ENCODE measurements around the gene GMCL1. TPM values are rescaled to one million over a fixed set of nuclear protein-coding genes. Genes with fewer than 3 reads are reported as not detected.
"Not testable (repeated sequence)": the region's sequence is repeated elsewhere in the genome, so short reads cannot be mapped to it uniquely, and the experiment has no call there.

GMCL1 gene
- total RNA-seq, 1 donor from 2014 or later, result 9.5 TPM

DNA sequence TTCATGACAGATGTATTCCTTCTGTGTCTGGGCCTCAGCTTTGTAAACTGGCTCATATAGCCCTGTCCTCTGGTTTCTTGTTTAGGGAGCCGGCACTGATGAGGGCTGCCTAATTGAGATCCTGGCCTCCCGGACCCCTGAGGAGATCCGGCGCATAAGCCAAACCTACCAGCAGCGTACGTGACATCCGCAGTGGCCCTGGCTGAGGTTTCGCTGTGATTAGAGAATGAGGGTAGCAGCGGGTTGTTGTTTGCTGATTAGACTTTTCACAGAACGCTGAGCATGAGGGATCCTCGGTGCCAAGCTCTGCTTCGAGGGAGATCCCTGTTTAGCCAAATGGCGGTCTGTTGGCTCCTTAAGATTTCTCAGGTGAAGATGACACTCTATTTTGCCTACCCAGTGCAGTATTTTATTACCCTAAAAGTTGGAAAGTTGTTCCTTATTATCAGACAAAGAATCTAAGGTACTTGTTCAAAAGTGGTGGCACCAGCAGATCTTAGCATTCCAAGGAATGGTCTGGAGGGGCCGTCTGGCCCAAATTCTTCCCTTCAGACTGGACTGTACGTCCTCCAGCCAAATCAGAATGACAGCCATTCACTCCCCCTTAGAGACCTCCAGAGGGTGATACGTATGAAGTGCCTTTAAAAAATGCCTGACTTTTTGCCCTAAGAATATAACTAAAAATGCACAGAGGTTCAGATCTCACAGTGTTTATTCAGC, 21.5 kb upstream of the GMCL1 start:
- ATAC-seq, result no peak

DNA sequence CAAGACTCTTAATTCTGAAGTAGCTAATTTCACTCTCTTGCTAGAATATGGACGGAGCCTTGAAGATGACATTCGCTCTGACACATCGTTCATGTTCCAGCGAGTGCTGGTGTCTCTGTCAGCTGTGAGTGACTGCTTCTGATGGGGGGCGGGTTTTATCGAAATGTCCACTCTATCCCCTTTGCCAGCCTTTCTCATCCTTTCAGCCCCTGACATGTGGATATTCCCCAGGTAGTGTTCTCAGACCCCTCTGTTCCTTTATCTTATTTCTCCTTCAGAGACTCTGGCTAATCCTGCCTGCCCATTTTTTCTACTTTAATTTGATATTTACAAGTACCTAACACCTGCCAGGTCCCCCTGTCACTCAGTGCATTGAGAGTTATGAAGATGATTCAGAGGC, 18.9 kb upstream of the GMCL1 start:
- ATAC-seq, result no peak

DNA sequence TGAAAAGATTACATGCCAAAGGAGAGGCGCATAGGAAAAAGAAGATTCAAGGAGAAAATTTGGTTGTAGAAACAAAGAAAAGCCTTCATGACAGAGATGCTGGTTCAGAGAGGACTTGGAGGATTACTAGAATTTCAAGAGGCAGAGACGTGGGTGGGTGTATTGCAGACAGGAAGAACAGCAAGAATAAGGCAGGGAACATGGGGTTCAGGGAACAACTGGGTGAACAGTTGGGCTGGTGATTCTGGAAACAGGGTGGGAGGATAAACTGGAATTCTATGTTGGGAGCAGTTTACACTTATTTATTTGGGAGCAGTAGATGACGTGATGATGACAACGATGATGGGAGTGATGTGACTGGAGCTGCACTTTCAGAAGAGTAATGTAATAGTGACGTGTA, 18.4 kb upstream of the GMCL1 start:
- no peak for ATAC-seq

DNA sequence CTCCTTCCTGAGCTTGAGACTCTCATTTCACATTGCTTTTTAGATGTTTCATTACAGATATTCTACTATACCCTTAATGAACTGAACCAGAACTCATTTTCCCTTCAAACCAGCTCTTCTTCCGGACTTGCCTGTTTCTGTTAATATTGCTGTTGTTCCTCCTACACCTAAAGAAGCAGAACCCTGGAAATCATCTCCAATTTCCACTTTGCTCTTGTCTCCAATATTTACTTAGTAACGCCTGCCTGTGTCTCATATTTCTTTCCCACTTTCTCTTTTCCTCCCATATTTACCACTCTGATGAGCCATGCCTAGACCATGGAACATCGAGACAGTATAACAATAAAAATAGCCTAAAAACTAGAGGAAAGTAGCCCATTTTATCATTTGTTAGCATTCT, 17.9 kb upstream of the GMCL1 start:
- no peak for ATAC-seq

DNA sequence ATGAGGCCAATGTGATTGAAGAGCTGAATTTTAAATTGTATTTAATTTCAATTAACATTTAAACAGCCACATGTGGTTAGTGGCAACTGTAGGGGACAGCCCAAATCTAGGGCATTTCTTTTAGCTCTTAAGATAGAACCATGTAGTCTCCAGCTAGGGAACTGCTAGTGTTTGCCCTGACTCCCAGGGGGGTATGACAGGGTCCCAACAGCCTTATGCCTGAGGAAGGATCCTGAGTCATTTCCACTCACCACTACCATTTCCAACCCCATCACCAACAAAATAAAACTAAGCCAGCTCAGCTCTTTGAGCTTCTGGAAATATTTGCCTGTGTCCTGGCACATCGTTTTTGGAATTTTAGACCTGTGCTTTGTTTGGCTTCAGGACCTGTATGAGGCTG, 13.7 kb upstream of the GMCL1 start:
- no peak for ATAC-seq

DNA sequence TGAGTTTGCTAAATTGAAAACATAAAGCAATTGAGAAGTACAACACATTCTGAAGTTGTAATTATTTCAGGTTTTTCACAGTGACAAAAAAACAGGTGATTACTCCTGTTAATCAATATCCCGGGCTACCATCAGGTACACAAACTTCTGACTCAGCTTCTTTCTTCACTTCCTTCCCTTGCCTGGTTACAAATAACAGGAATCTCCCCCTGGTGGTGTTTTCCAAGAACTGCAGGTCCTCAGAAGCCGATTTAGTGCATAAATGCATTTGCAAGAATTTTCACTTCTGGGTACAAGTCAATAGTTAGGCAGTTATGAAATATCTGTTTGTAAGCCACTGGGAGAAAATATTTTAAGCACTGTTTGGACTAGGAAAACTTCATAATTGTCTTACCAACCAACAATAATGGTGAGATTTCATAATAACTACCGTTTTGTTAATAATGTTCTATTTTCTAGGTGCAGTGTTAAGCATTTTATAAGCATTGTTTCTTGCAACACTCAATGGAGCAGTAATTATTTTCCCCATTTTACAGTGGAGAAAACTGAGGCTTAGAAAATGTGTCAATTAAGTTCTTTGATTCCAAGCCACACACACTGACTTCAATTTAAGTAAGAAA, 12.4 kb upstream of the GMCL1 start:
- ATAC-seq, result peak; percentile 82

DNA sequence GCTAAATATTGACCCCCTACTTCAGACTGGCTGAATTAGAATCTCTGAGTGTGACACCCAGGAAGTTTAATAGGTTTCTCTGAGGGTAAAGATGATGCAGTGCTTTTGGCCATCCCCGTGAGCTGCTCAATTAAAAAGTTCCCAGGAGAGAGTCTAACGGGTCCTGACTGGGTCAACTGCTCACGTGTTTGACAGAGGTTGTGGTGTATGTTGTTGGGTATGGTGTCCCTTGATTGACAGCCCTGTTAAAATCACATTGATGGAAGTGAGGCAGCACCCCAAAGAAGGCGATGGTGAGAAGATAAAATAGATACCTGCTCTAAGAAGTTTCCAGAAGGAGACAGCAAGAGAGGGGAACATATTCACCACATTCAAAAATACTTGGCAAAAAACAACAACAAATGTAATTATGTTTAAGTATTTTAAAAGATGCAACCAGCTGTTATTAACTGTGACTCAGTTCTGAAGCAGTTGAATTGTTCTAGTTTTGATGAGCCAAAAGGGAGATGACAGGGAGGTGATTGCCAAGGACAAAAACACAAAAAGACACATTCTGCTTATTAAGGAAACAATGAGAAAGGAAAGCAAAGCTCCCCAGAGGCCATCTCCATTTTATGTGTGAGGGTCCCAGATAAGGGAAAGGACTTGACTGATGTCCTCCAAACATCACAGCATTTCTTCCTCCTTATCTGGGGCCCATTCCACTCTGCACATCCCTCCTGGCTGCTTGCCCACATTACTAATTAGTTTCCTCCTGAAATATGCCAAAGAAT, 11.5 kb upstream of the GMCL1 start:
- no peak for ATAC-seq

DNA sequence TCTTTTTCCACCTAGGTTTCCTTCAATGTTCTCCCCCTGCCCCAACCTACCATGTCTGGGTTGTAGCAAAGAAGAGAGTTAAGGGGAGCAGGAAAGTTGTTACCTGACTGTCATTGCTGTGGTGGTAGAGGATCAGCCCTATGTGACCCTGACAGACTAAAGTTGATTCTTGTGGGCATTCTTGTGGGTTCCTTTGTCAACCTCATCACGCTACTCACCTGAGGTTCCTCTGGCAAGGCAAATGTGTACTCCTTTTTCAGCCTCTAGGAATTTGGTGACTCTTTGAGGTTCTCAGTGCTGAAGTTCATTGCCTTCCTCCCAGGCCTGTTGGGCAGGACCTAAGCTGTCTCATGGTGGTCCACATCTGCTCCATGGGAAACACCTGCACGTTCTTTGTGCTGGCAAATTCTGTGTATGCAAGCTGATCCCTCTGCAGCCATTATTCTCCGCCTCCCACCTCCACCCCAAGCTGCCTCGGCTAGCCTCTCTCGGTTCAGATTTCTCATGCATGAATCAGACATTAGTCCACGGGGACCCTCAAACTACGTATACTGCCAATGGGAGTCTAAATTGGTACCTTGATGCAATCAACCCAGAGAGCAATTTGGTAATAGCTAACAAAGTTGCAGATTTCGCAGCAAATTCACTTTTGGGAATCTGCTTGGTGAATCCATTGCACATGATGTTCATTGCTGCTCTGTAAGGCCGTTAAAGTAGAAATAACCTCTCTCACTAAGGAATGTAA, 1.5 kb upstream of the GMCL1 start:
- ATAC-seq, result no peak

DNA sequence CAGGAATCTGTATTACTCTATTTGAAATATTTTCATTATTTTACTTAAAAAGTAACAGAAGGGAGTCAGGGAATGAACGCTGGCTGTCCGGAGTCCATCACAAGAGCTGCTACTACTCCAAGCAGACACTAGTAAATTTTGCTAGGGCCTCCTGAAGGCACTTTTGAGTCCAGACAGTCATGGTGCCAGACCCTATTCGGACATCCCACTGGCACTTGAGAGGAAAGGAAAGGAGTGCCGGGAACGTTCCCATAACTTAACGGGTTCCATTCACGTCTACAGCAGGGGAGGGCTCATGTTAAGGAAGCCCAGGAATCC, 563 bp upstream of the GMCL1 start:
- no peak for ATAC-seq

DNA sequence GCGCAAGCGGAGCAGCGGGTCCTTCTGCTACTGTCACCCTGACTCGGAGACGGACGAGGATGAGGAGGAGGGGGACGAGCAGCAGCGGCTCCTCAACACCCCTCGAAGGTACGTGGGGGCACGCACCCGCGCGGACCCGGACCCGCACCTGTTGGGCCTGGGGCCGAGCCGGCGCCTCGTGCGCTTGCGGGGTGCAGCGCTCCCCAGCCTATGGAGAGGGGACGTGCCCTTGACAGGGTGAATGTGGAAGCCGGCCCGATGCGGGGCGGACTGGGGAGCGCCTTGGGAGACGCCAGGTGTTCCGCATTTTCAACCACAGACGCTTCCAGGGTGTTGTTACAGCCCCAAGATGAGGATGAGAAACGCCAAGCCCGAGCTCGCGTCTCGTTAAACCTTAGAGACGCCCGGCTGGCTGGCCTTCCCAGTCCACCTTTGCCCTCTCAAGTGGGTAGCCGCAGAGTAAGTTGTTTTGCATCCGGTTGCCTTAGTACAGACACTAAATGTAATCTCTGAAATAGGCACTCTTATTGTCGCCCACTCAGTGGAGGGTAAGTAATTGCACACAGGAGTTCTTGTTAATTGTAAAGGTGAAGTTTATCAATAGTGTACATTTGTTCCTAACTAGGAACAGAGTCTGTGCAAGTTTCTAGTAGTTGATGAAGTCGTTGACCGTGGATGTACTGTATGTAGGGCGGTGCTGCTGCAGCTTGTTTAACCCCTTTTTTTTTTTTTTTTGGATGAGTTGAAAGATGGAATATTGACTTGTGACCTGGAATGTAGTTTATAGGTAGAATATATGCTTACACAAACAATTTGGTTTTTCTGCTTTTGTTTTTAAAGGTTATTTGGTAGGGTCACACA, 815 bp downstream of the GMCL1 start:
- ATAC-seq, result peak; percentile 54

DNA sequence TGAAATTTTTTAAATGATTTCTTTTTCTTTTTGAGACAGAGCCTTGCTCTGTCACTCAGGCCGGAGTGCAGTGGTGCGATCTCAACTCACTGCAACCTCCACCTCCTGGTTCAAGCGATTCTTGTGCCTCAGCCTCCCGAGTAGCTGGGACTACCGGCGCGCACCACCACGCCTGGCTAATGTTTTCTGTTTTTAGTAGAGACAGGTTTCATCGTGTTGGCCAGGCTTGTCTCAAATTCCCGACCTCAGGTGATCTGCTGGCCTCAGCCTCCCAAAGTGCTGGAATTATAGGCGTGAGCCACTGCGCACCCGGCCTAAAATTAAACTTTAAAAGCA, 1.4 kb downstream of the GMCL1 start:
- not testable (repeated sequence) for ATAC-seq

DNA sequence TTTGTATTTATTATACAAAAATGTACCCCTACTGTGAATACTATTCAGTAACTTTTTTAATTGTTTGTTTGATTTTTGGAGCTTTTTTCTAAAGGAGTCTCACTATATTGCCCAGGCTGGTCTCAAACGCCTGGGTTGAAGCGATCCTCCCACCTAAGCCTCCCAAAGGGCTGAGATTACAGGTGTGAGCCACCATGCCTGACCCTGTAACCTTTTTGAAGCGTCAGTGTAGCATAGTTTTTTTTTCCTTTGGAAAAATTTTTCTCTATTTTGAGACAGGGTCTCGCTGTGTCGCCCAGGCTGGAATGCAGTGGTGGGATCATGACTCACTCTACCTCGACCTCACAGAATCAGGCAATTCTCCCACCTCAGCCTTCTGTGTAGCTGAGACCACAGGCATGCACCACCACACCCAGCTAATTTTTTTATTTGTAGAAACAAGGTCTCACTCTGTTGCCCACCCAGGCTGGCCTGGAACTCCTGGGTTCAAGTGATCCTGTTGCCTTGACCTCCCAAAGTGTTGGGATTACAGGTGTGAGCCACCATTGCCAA, 2.0 kb downstream of the GMCL1 start:
- no peak for ATAC-seq

DNA sequence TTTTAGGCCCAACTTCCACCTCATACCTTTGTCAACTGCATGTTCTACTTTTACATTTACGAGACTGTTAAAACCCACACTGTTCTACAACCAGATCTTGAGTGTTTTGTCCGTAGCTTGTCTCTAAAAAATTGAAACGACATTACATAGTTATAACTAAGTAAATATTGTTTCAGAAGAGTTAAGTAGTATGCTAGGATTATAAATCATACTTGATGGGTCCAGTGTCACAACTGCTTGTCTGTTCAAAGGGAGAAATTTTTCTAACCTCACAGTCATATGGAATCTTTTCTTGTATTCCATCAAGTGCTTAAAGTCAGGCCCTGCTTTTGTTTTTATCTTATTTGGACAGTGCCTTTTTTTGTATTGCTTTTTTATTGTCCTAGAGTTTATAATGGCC, 4.3 kb downstream of the GMCL1 start:
- no peak for ATAC-seq

DNA sequence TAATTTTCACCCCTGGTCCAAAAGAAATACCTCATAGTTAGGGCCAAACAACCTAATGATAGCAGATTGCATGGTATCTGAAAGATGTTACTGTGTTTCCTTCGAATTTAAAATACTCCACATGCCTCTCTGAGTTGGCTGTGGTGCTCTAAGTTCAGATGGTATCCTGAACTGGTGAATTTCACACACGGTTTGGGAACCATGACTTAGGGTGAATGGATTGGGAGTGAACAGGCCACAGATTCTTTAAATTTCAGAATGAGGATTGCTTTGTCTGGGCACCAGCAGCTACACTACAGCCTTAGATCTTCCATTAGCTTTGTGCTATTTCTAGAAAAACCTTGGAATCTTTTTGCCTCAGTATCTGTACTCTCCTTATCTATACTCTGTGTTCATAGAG, 6.2 kb downstream of the GMCL1 start:
- ATAC-seq, result no peak

DNA sequence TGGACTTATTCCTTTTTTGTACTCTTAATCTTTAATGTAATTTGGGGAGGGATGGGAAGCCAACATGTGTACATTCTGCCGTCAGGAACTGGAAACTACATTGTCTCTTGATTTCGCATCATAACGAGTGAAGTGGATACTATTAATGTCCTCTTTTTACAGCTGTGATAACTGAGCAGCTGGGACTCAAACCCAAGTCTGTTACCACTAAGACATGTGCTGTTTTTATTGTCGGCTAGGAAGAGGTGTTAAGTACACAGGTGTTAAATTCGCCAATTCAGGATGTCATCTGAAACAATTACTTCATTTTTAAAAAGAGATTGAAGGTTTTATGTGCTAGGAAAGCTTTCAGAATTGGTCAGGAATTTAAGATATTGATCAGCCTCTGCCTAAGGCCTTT, 6.9 kb downstream of the GMCL1 start:
- ATAC-seq, result no peak

DNA sequence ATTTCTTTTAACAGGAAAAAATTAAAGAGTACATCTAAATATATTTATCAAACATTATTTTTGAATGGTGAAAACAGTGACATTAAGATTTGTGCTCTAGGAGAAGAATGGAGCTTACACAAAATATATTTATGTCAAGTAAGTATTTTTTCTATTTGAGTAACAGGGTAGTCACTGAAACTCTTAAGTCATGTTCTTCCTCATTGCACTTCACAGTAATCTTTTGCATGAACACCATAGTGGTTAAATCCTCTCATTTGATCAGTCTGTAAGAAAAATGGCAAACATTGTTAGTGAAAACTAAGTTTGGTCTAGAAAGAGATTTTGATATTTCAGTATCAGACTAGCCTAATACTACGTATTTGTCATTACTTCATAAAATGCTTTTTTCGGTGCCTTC, 8.1 kb downstream of the GMCL1 start:
- no peak for ATAC-seq

DNA sequence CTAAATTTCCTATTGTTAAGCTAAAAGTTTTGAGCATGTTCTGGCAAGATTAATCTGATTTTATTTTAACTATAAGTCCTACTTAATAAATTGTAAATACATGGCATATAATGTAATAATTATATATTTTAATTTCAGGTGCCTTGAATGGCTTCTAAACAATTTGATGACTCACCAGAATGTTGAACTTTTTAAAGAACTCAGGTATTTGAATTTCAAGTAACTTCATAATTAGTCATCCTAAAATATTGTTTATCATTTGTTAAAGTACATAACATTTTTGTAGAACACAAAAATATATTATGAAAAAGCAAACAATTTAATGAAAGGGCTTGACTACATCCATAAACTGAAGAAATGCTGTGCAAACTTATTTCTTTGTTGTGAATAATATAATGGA, 14.5 kb downstream of the GMCL1 start:
- no peak for ATAC-seq

DNA sequence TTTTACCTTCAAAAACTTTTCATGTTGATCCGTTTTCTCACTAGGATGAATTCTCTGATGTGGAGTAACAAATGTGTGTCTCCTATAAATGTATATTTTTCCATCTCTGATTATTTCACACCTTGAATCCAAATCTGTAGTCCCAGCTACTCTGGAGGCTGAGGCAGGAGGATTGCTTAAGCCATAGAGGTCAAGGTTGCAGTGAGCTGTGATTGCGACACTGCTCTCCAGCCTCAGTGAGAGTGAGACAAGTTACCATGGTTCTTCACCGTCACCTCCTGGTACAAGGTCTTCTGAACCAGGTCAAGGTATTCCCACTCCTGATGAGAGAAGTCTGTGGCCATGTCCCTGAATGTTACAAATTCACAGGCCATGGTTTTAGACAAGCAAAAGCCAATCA, 15.1 kb downstream of the GMCL1 start:
- no peak for ATAC-seq

DNA sequence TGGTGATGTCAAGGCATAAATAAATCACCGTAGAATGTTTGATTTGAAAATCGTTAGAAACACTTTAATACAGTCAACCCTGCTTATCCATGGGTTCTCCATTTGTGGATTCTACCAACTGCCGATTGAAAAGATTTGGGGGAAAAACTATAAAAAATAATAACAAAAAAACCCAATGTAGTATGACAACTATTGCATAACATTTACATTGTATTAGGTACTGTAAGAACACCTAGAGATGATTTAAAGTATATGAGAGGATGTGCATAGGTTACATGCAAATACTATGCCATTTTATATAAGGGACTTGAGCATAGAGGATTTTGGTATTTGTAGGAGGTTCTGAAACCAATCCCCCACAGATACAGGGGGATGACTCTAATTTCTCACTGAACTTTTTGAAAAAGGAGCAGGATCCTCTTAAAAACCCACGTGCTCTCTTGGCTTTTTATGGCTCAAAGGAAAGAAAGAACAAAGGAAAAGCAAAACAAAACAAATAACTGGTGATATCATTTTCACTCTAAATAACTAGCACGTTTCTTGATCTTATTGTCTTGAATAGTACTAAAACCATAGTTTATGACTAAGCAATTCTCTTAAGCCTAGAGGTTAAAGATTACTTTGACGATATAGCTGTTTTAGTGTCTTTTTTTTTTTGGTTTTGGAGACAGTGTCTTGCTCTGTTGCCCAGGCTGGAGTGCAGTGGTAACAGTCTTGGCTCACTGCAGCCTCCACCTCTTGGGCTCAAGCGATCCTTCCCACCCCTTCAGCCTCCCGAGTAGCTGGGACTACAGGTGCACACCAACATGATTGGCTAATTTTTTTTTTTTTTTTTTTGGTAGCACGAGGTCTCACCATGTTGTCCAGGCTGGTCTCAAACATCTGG, 17.0 kb downstream of the GMCL1 start:
- no peak for ATAC-seq

DNA sequence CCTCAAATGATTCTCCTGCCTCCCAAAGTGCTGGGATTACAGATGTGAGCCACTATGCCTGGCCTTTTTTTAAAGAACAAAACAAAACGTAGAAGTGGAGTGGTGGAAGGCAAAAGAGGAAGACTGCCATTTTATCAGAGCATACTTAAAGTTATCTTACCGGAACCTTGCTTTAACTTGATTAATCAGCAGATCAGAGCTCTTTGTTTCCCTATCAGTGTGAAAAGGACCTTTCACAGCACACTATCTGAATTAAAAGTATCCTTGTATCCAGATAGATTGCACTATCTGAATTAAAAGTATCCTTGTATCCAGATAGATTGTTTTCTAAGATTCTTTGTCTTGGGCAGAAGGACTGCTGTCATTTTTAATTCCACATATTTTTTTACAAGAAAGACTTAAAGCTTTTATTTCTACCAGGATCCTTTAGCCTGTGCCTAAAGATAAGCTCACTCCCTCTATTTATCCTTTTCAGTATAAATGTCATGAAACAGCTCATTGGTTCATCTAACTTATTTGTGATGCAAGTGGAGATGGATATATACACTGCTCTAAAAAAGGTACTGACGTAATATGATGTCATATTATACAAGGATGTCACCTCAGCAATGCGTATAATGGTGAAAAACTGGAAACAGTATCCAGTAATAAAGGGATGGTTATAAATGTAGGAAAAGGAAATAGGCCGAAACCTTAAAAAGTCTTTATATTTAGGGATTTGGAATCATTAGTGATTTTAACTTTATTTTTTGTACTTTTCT, 17.8 kb downstream of the GMCL1 start:
- ATAC-seq, result no peak
